CD4-positive, alpha-beta T cell treated with Interleukin-12 subunit alpha and Interleukin-12 subunit beta, for 1 hour (primary cell): ENCODE measurements around the gene TIAL1.

Experiments used
- DNase-seq: peaks from one replicate; pipeline ENCODE4 v3.0.0-alpha.2; 2020

The TIAL1 gene

GRCh38 chr10:119526621-119527592 is 69.9 kb downstream of the TIAL1 start:
- DNase-seq = no peak

- DNase-seq = no peak
Observed at GRCh38 chr10:119526149-119526548, 70.6 kb downstream of the TIAL1 start.

GRCh38 chr10:119525116-119525515 is 71.6 kb downstream of the TIAL1 start:
- no peak for DNase-seq

GRCh38 chr10:119524720-119525070 is 72.1 kb downstream of the TIAL1 start:
- no peak for DNase-seq

- no peak for DNase-seq
Observed at GRCh38 chr10:119523895-119524719, 72.7 kb downstream of the TIAL1 start.
